HTR-8/SVneo (cell line): ENCODE results near the gene PSMD6.

Experiments
- DNase-seq: peaks from one replicate; pipeline ENCODE4 v3.0.0; 2011; ENCODE audit warnings: low spot score, mixed read lengths; ENCODE audit not compliant: insufficient read length
- FAIRE-seq: peaks from 2 replicates; lab custom pipeline; 2011; peaks lifted over from hg19 to GRCh38; lab: Jason Lieb, UNC

Gene PSMD6

GRCh38 chr3:64011685-64012084, 11.6 kb downstream of the PSMD6 start:
- DNase-seq (no peak), FAIRE-seq (no peak)

- no peak for FAIRE-seq
- DNase-seq, result no peak
These were observed 13.1 kb downstream of the PSMD6 start for GRCh38 chr3:64010199-64010598.

GRCh38 chr3:64009528-64009927, 13.8 kb downstream of the PSMD6 start:
- DNase-seq (no peak), FAIRE-seq (no peak)

GRCh38 chr3:64008487-64009351, 14.6 kb downstream of the PSMD6 start:
- no peak for DNase-seq
- no peak for FAIRE-seq

- no peak for FAIRE-seq
- no peak for DNase-seq
These were observed 15.3 kb downstream of the PSMD6 start for GRCh38 chr3:64008017-64008416.

- DNase-seq, result no peak
- FAIRE-seq, result no peak
These were observed 19.7 kb downstream of the PSMD6 start for GRCh38 chr3:64003589-64003988.

- FAIRE-seq (no peak), DNase-seq (no peak)
These were observed 21.1 kb downstream of the PSMD6 start for GRCh38 chr3:64002233-64002632.

GRCh38 chr3:64000453-64001055, 22.7 kb downstream of the PSMD6 start:
- DNase-seq (no peak), FAIRE-seq (no peak)

- FAIRE-seq (no peak), DNase-seq (no peak)
These were observed 24.2 kb downstream of the PSMD6 start for GRCh38 chr3:63998852-63999754.

- DNase-seq (no peak), FAIRE-seq (no peak)
These were observed 28.2 kb downstream of the PSMD6 start for GRCh38 chr3:63995086-63995485.

- FAIRE-seq (no peak), DNase-seq (peak; percentile 69)
These were observed 29.6 kb downstream of the PSMD6 start for GRCh38 chr3:63993653-63994079.

GRCh38 chr3:63992516-63993209, 30.6 kb downstream of the PSMD6 start:
- FAIRE-seq, result no peak
- no peak for DNase-seq

GRCh38 chr3:63991666-63992065, 31.6 kb downstream of the PSMD6 start:
- DNase-seq (no peak), FAIRE-seq (no peak)

GRCh38 chr3:63990733-63991132, 32.6 kb downstream of the PSMD6 start:
- no peak for DNase-seq
- FAIRE-seq, result no peak

GRCh38 chr3:63990204-63990603, 33.1 kb downstream of the PSMD6 start:
- DNase-seq, result no peak
- FAIRE-seq, result no peak

- FAIRE-seq (no peak), DNase-seq (no peak)
These were observed 34.4 kb downstream of the PSMD6 start for GRCh38 chr3:63988943-63989342.

GRCh38 chr3:63986831-63987230, 36.5 kb downstream of the PSMD6 start:
- DNase-seq (no peak), FAIRE-seq (no peak)

GRCh38 chr3:63986146-63986545, 37.1 kb downstream of the PSMD6 start:
- no peak for DNase-seq
- no peak for FAIRE-seq

- no peak for DNase-seq
- no peak for FAIRE-seq
These were observed 38.9 kb downstream of the PSMD6 start for GRCh38 chr3:63984391-63984790.

- no peak for DNase-seq
- FAIRE-seq, result no peak
These were observed 41.3 kb downstream of the PSMD6 start for GRCh38 chr3:63981980-63982379.
